HepG2 (cell line): ENCODE results near the gene BUB1B. TPM values are rescaled to one million over a fixed set of nuclear protein-coding genes. Genes with fewer than 3 reads are reported as not detected.

Source experiments
- ATAC-seq: fragments of 200-7000 bp; cut with Tn5 transposase; 3 replicates; pipeline ENCODE4 v1.9.1; 2020; ENCODE audit warnings: mild to moderate bottlenecking, moderate library complexity
- BruUV-seq: library from RNA; stranded (reverse); fragments of 400-500 nt; replicated peaks from 2 replicates; lab custom pipeline; 2021; lab: Mats Ljungman, UMichigan
- CTCF ChIA-PET: fragments of 300-600 bp; formaldehyde crosslinking; extraction: SDS; loops from one replicate; lab custom pipeline; 2021; ENCODE audit warnings: low total read pairs, inconsistent platforms, low intra/inter-chr PET ratio; lab: Yijun Ruan, JAX
- POLR2A ChIA-PET: fragments of 350-600 bp; sonication (Branson Sonifier 250); formaldehyde crosslinking; loops from one replicate; lab custom pipeline; 2020; ENCODE audit warnings: antibody characterized with exemption, inconsistent platforms; lab: Yijun Ruan, JAX
- DNase-seq: peaks from one replicate; pipeline ENCODE4 v3.0.0-alpha.2; 2015; ENCODE audit warnings: low spot score
- FAIRE-seq: peaks from 3 replicates; lab custom pipeline; 2011; peaks lifted over from hg19 to GRCh38; lab: Jason Lieb, UNC
- H2AFZ ChIP-seq: one replicate; pipeline ENCODE4 v1.6.1; 2011; ENCODE audit warnings: low read length, inconsistent platforms
- H3K27ac ChIP-seq: fragments of 300-600 bp; 3 replicates; pipeline ENCODE4 v1.8.0; 2011; ENCODE audit warnings: mixed run types, mild to moderate bottlenecking, mixed read lengths, low read length, inconsistent platforms; ENCODE audit not compliant: insufficient read depth; ENCODE audit errors: extremely low read length
- H3K27me3 ChIP-seq, 2 experiments: fragments of 200-600 bp in 1 of 2; 2 replicates in 1 of 2; 3 replicates in 1 of 2; pipeline versions ENCODE4 v1.6.0 to v1.8.0; 2011; ENCODE audit warnings: low read length in 2 of 2, mild to moderate bottlenecking in 2 of 2, moderate library complexity in 2 of 2, inconsistent platforms in 1 of 2; ENCODE audit not compliant: insufficient read depth in 2 of 2, control insufficient read depth in 1 of 2
- H3K36me3 ChIP-seq, 2 experiments: fragments of 200-600 bp in 1 of 2; replicated peaks in 1 of 2; 2 replicates in 1 of 2; 3 replicates in 1 of 2; pipeline versions ENCODE4 v1.5.1 to v1.8.0; 2011; ENCODE audit warnings: low read length in 2 of 2, inconsistent platforms in 1 of 2; ENCODE audit not compliant: insufficient read depth in 2 of 2, control insufficient read depth in 1 of 2
- H3K4me1 ChIP-seq: 2 replicates; pipeline ENCODE4 v1.5.1; 2012; ENCODE audit warnings: low read length, inconsistent platforms; ENCODE audit not compliant: insufficient read depth
- H3K4me2 ChIP-seq: 2 replicates; pipeline ENCODE4 v1.6.0; 2011; ENCODE audit warnings: low read depth, low read length, inconsistent platforms
- H3K4me3 ChIP-seq, 3 experiments: fragments of 200-600 bp in 1 of 3; sonication (generic), shearing (Covaris generic) in 1 of 3; replicated peaks in 1 of 3; 2 replicates each; pipeline ENCODE4 v1.5.1; 2011 to 2016; ENCODE audit warnings: low read length in 3 of 3, inconsistent platforms in 2 of 3, low read depth in 2 of 3, mild to moderate bottlenecking in 2 of 3, control low read depth in 1 of 3, mixed read lengths in 1 of 3; ENCODE audit not compliant: insufficient read depth in 1 of 3
- H3K79me2 ChIP-seq: one replicate; pipeline ENCODE4 v1.6.1; 2011; ENCODE audit warnings: low read length, inconsistent platforms; ENCODE audit not compliant: insufficient read depth
- H3K9ac ChIP-seq: 2 replicates; pipeline ENCODE4 v1.6.0; 2011; ENCODE audit warnings: mild to moderate bottlenecking, low read depth, low read length, inconsistent platforms; ENCODE audit not compliant: insufficient read depth
- H3K9me3 ChIP-seq: 2 replicates; pipeline ENCODE4 v1.5.1; 2012; ENCODE audit warnings: mild to moderate bottlenecking, low read length
- H4K20me1 ChIP-seq: 2 replicates; pipeline ENCODE4 v1.6.0; 2011; ENCODE audit warnings: inconsistent platforms, mild to moderate bottlenecking, low read length, moderate library complexity; ENCODE audit not compliant: insufficient read depth
- BHLHE40 ChIP-seq: IDR thresholded peaks from 2 replicates; pipeline ENCODE4 v1.6.1; 2011; ENCODE audit warnings: low read length, improper control_type of control experiment
- CREM ChIP-seq, 2 experiments: sonication (generic) in 1 of 2; formaldehyde crosslinking in 1 of 2; IDR thresholded peaks; 2 replicates each; pipeline versions ENCODE4 v1.4.0 to v1.6.1; 2016 to 2020; ENCODE audit warnings: antibody characterized with exemption in 1 of 2, mild to moderate bottlenecking in 1 of 2, missing genetic modification reagents in 1 of 2
- FOSL2 ChIP-seq: sonication (generic); formaldehyde crosslinking; IDR thresholded peaks from 2 replicates; pipeline ENCODE4 v1.4.0; 2020; ENCODE audit warnings: missing genetic modification reagents
- MAF1 ChIP-seq: sonication (generic); formaldehyde crosslinking; IDR thresholded peaks from 2 replicates; pipeline ENCODE4 v1.5.0; 2020; ENCODE audit warnings: missing genetic modification reagents, borderline replicate concordance
- MIER3 ChIP-seq: IDR thresholded peaks from 2 replicates; pipeline ENCODE4 v1.6.1; 2016; ENCODE audit warnings: missing compliant biosample characterization, borderline replicate concordance
- MTA1 ChIP-seq: sonication (generic); formaldehyde crosslinking; IDR thresholded peaks from 2 replicates; pipeline ENCODE4 v1.4.0; 2020; ENCODE audit warnings: missing genetic modification reagents, mild to moderate bottlenecking, borderline replicate concordance
- NR2F1 ChIP-seq, 2 experiments: fragments of 450-650 bp in 1 of 2; formaldehyde crosslinking in 1 of 2; IDR thresholded peaks; 2 replicates each; pipeline versions ENCODE4 v1.5.0 to v1.6.1; 2016 to 2020; ENCODE audit warnings: mild to moderate bottlenecking in 1 of 2, missing compliant biosample characterization in 1 of 2, missing genetic modification reagents in 1 of 2, moderate library complexity in 1 of 2
- RBM39 ChIP-seq: fragments of 200-400 bp; formaldehyde crosslinking; IDR thresholded peaks from one replicate; pipeline ENCODE4 v1.6.1; 2018; ENCODE audit warnings: antibody characterized with exemption, mild to moderate bottlenecking, low read depth, low read length; ENCODE audit not compliant: poor library complexity, severe bottlenecking
- ZBTB46 ChIP-seq: sonication (generic); formaldehyde crosslinking; IDR thresholded peaks from 2 replicates; pipeline ENCODE4 v1.4.0; 2020; ENCODE audit warnings: mild to moderate bottlenecking, missing genetic modification reagents, borderline replicate concordance
- ZC3H13 ChIP-seq: sonication (generic); formaldehyde crosslinking; IDR thresholded peaks from 2 replicates; pipeline ENCODE4 v1.8.1; 2023; ENCODE audit warnings: mild to moderate bottlenecking, missing genetic modification reagents, moderate library complexity
- ZNF333 ChIP-seq: sonication (generic); formaldehyde crosslinking; IDR thresholded peaks from 2 replicates; pipeline ENCODE4 v1.4.0; 2020; ENCODE audit warnings: mild to moderate bottlenecking, missing genetic modification reagents, borderline replicate concordance
- ZNF569 ChIP-seq: sonication (generic); formaldehyde crosslinking; IDR thresholded peaks from 2 replicates; pipeline ENCODE4 v1.5.0; 2020; ENCODE audit warnings: mild to moderate bottlenecking, missing genetic modification reagents, moderate library complexity, borderline replicate concordance
- ZUFSP ChIP-seq: sonication (generic); formaldehyde crosslinking; IDR thresholded peaks from 2 replicates; pipeline ENCODE4 v1.9.0; 2021; ENCODE audit warnings: missing genetic modification reagents, mild to moderate bottlenecking, borderline replicate concordance
- WGBS: methylation state at CpG from one replicate; pipeline ENCODE4 v1.1.6; 2017; ENCODE audit warnings: low lambda C conversion rate; 5-methylcytosine and 5-hydroxymethylcytosine counted together
- in situ Hi-C: cut with HindIII; loops from 2 replicates; pipeline ENCODE4 v1.10.0; 2017; ENCODE audit warnings: low pct_unique_long_range_greater_than_20kb; ENCODE audit not compliant: extremely low pct_ligation_motif_present
- intact Hi-C: fragments of 100-400 bp; cut with micrococcal nuclease; formaldehyde crosslinking; loops from one replicate; pipeline ENCODE4 v1.10.0; 2022; ENCODE audit not compliant: unreplicated experiment
- polyA plus RNA-seq, 8 experiments: library from polyadenylated mRNA; depleted of rRNA in 3 of 8; stranded (reverse) in 7 of 8; unstranded in 1 of 8; fragments of >200 nt; fragmentation: Illumina TruSeq in 4 of 8; extraction: Trizol in 4 of 8; gene quantifications; 2 replicates each; pipeline versions ENCODE4 v1.2.1 to v1.2.3, GENCODE V29; 2011 to 2016; ENCODE audit warnings: low read depth in 4 of 8, missing spikeins in 1 of 8, mixed read lengths in 1 of 8; ENCODE audit not compliant: insufficient read depth in 1 of 8
- total RNA-seq, 5 experiments: library from RNA; depleted of rRNA; stranded (reverse); fragments of >200 nt; fragmentation: Illumina TruSeq; extraction: Trizol; gene quantifications; 2 replicates each; pipeline ENCODE4 v1.2.3, GENCODE V29; 2016; ENCODE audit warnings: low read depth in 1 of 5

Gene BUB1B
- total and polyA plus RNA-seq, 2 of the 13 experiments (the other 11 are each of a cell fraction or from before 2014, with no cell fraction given), result 26.2 to 63.5 TPM

- H3K36me3 ChIP-seq, result no peaks in the 10 kb centered on the region
- TF ChIP-seq FOSL2 (CRISPR knock-in tag), result peak; percentile 81
- TF ChIP-seq CREM (IDR thresholded peaks at IDR 0.05), result no peak
- TF ChIP-seq CREM (CRISPR knock-in tag; IDR thresholded peaks at IDR 0.05), result no peak
- TF ChIP-seq, all 625 proteins: peak for 1
- Histone ChIP-seq H3K27ac (no peak overlapping the region), H3K4me3 (no peak overlapping the region), H3K9ac (no peak overlapping the region), H3K79me2 (no peaks in the 10 kb centered on the region), H3K9me3 (no peaks in the 10 kb centered on the region), H3K27me3 (peaks cover 6 to 53% of the 10 kb centered on the region in 2 experiments; a peak in 4 of 5 replicates), H2AFZ (no peak overlapping the region), H4K20me1 (no peaks in the 10 kb centered on the region), H3K4me1 (peaks cover 8% of the 10 kb centered on the region), H3K4me2 (no peak overlapping the region)
- no peak for FAIRE-seq
- no TSS peak for BruUV-seq
- in situ Hi-C loops (no loop called here), intact Hi-C loops (no loop called here)
- peak; percentile 44 for ATAC-seq
- ChIA-PET CTCF (no interaction called here), POLR2A (no interaction called here)
- WGBS, result 20% methylated on average over 3 of the region's 7 CpGs
- DNase-seq, result peak; percentile 21
Observed at GRCh38 chr15:40266828-40267304, 106.0 kb downstream of the BUB1B start.

GRCh38 chr15:40267670-40268069 is 106.8 kb downstream of the BUB1B start:
- BruUV-seq, result no TSS peak
- DNase-seq, result no peak
- Histone ChIP-seq H3K9me3 (no peaks in the 10 kb centered on the region), H3K27ac (no peak overlapping the region), H3K4me2 (no peak overlapping the region), H3K4me1 (peaks cover 16% of the 10 kb centered on the region), H4K20me1 (no peaks in the 10 kb centered on the region), H3K4me3 (no peak overlapping the region), H2AFZ (no peak overlapping the region), H3K79me2 (no peaks in the 10 kb centered on the region), H3K27me3 (peaks cover 6 to 49% of the 10 kb centered on the region in 2 experiments; a peak in 4 of 5 replicates), H3K9ac (no peak overlapping the region), H3K36me3 (no peaks in the 10 kb centered on the region)
- intact Hi-C loops, result no loop called here
- CTCF ChIA-PET, result no interaction called here
- POLR2A ChIA-PET, result no interaction called here
- 0% methylated on average over 1 of the region's 4 CpGs for WGBS
- in situ Hi-C loops, result no loop called here
- no peak for ATAC-seq
- FAIRE-seq, result no peak
- TF ChIP-seq ZNF569 (no peak), BHLHE40 (no peak), MTA1 (CRISPR knock-in tag) (no peak), RBM39 (no peak), MAF1 (CRISPR knock-in tag) (no peak), ZC3H13 (CRISPR knock-in tag) (no peak), ZUFSP (CRISPR knock-in tag) (no peak), ZBTB46 (CRISPR knock-in tag) (no peak), ZNF333 (CRISPR knock-in tag) (no peak), NR2F1 (CRISPR knock-in tag; IDR thresholded peaks at IDR 0.05) (no peak), MIER3 (no peak)
